ENCODE results near the gene TTC4. TPM values are rescaled to one million over a fixed set of nuclear protein-coding genes. Genes with fewer than 3 reads are reported as not detected.

TTC4 gene
- total and polyA plus RNA-seq, 11 donors = 9.5 to 24.1 (median 15.2) TPM

DNA sequence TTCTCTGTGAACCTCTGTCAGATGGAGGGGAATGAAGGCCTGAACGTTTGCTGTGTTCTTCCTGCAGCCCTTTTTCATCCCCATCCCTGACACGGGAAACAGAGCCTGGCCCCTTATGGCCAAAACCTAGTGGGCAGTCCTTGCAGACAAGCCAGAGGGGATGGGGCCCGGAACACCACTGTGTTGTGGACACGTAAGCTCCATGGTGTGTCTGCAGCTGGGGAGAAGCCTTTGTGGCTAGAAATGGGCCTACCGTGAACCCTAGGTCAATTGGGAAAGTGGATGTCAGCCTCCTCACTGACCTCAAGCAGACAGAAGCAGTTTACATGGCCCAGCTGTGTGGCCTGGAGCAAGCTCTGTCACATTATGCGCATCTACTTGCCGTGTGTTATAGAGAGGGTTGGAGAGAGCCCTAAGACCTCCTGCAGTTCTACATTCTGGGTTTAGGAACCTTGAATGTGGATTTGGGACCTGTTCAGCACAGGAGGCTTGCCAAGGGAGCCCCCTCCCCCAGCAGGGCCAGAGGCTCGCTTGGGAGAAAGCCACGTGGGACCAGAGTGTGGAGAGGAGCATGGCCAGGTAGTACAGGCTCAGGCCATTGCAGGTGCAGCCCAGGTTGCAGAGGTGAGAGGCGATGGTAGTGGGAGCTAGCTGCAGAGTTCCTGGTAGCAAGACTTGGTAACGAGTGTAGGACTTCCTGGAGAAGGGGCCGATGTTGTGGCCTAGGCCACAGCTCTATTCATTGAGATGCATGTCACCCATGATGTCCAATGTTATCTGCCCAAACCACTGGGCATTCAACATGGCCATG is 28.0 kb downstream of the TTC4 start:
- TF ChIP-seq POLR2A (IDR thresholded peaks at IDR 0.05) = no peak
- TF ChIP-seq, protein P1, sequence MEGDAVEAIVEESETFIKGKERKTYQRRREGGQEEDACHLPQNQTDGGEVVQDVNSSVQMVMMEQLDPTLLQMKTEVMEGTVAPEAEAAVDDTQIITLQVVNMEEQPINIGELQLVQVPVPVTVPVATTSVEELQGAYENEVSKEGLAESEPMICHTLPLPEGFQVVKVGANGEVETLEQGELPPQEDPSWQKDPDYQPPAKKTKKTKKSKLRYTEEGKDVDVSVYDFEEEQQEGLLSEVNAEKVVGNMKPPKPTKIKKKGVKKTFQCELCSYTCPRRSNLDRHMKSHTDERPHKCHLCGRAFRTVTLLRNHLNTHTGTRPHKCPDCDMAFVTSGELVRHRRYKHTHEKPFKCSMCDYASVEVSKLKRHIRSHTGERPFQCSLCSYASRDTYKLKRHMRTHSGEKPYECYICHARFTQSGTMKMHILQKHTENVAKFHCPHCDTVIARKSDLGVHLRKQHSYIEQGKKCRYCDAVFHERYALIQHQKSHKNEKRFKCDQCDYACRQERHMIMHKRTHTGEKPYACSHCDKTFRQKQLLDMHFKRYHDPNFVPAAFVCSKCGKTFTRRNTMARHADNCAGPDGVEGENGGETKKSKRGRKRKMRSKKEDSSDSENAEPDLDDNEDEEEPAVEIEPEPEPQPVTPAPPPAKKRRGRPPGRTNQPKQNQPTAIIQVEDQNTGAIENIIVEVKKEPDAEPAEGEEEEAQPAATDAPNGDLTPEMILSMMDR (IDR thresholded peaks at IDR 0.05) = no peak
- 76 to 82% (median 80%) methylated on average over 12 of the region's 12 CpGs for WGBS, 4 donors
- Histone ChIP-seq H3K27me3 (no peaks in the 10 kb centered on the region), H3K4me3 (no peak overlapping the region), H3K9me3 (no peaks in the 10 kb centered on the region), H3K36me3 (peaks cover 0 to 56% (median 45%) of the 10 kb centered on the region in 9 donors), H3K4me1 (no peaks in the 10 kb centered on the region), H3K27ac (peak overlapping the region in 1 of 12 donors; percentile 9)
- ATAC-seq = peak in 3 of 4 donors; percentile 21 to 38 (median 38)
- DNase-seq = peak in 1 of 5 donors; percentile 18
- intact Hi-C loops (cut with DNase I) = no loop called here

DNA sequence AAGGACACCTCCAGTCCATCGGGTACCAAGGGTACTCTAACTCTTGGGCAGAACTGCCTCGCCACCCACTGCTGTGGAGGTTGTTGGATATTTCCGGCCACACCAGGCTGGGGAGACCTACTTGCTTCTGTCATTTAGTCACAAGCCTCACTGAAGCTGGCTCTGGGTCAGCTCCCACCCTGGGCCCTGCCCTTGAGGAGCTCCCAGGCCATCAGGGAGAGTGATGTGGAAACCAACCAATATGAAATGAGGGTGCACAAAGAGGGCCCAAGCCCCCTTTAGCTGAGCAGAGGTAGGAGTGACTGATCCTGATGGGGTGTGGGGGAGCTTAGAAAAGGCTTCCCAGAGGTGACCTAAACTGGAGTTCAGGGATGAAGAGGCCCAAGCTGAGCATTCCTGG is 29.0 kb downstream of the TTC4 start:
- intact Hi-C loops (cut with DNase I) = no loop called here
- no peaks in the 10 kb centered on the region for H3K27me3 ChIP-seq
- ATAC-seq (no peak), DNase-seq (no peak)
- no peak overlapping the region for H3K4me3 ChIP-seq
- H3K27ac ChIP-seq = no peak overlapping the region
- WGBS, 4 donors = 90 to 98% (median 97%) methylated on average over 3 of the region's 3 CpGs; no CpG with 5 or more reads in 1 of the 4 donors
- H3K36me3 ChIP-seq = peaks cover 0 to 45% (median 34%) of the 10 kb centered on the region in 9 donors
- H3K4me1 ChIP-seq = no peaks in the 10 kb centered on the region
- TF ChIP-seq POLR2A (IDR thresholded peaks at IDR 0.05) = no peak
- TF ChIP-seq, protein P1 (IDR thresholded peaks at IDR 0.05) = no peak
- H3K9me3 ChIP-seq = no peaks in the 10 kb centered on the region

DNA sequence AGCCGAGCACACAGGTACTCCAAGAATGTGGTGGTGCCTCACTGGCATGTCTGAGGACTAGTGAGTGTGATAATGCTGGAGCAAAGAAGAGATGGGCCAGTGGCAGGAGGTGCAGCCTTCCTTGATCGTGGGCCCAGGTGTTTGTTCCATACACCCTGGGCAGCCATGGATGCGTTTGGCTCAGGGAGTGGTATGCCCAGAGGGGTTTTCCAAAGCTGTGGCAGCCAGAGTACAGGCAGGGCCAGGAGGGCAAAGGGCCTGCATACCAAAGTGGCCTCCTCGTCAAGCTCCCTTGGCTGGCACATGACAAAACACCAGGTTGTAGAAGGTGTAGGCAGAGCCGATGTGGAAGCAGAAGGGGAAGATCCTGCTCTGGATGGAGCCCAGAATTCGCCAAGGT is 29.6 kb downstream of the TTC4 start:
- DNase-seq (no peak), ATAC-seq (no peak)
- intact Hi-C loops (cut with DNase I) = no loop called here
- H3K4me1 ChIP-seq = no peaks in the 10 kb centered on the region
- H3K27ac ChIP-seq = no peak overlapping the region
- no peak for TF ChIP-seq POLR2A (IDR thresholded peaks at IDR 0.05)
- TF ChIP-seq, protein P1 (IDR thresholded peaks at IDR 0.05) = no peak
- WGBS, 4 donors = 78 to 92% (median 89%) methylated on average over 6 of the region's 6 CpGs
- no peaks in the 10 kb centered on the region for H3K9me3 ChIP-seq
- no peaks in the 10 kb centered on the region for H3K27me3 ChIP-seq
- peaks cover 0 to 39% (median 28%) of the 10 kb centered on the region in 9 donors for H3K36me3 ChIP-seq
- no peak overlapping the region for H3K4me3 ChIP-seq

DNA sequence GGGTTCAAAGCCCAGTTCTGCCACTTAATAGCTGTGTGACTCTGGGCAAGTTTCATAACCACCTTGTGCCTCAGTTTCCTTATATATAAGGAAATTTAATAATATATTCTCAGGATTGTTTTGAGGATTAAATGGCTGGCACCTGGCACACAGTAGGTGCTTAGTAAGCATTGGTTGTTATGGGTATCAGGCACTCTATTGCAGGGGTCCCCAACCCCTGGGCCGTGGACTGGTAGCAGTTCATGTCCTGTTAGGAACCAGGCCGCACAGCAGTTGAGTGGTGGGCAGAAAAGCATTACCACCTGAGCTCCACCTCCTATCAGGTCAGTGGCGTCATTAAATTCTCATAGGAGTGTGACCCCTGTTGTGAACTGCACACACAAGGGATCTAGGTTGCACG is 30.2 kb downstream of the TTC4 start:
- no peaks in the 10 kb centered on the region for H3K27me3 ChIP-seq
- no peak for ATAC-seq
- H3K27ac ChIP-seq = no peak overlapping the region
- no peak overlapping the region for H3K4me3 ChIP-seq
- peaks cover 0 to 33% (median 22%) of the 10 kb centered on the region in 9 donors for H3K36me3 ChIP-seq
- intact Hi-C loops (cut with DNase I) = no loop called here
- TF ChIP-seq, protein P1 (IDR thresholded peaks at IDR 0.05) = no peak
- no peak for TF ChIP-seq POLR2A (IDR thresholded peaks at IDR 0.05)
- no peak for DNase-seq
- no peaks in the 10 kb centered on the region for H3K4me1 ChIP-seq
- WGBS, 4 donors = 94 to 97% (median 96%) methylated on average over 4 of the region's 4 CpGs
- H3K9me3 ChIP-seq = no peaks in the 10 kb centered on the region

Data from heart left ventricle (tissue), 16 donors.